GM10847 (cell line): ENCODE measurements around the gene TAF4.

Experiments
- POLR2A ChIP-seq: IDR thresholded peaks from 2 replicates; pipeline ENCODE4 v1.6.1; 2011; ENCODE audit not compliant: insufficient read length; ENCODE audit errors: extremely low read depth

The TAF4 gene

DNA sequence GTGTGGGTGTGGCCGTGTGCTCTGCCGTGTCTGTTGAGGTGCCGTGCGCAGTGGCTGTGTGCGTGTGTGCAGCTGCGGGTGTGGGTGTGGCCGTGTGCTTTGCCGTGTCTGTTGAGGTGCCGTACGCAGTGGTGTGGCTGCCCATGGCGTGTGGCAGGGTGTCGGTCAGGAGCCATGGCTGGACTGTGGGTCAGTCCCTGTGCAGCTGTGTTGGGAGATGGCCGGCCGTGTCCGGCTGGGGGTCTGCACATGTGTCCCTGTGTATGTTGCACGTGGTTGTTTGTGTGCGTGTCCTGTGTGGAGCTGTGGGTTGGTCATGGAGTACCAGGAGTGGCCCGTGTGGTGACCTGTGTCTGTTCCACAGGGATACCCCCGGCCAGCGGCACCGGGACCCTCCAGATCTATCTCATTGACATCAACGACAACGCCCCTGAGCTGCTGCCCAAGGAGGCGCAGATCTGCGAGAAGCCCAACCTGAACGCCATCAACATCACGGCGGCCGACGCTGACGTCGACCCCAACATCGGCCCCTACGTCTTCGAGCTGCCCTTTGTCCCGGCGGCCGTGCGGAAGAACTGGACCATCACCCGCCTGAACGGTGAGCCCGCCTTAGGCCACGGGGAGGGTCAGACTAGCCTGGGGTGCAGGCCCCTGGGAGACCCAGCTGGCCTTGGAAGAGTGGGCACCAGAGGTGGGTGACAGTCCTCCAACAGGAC is 137.7 kb downstream of the TAF4 start:
- no peak for TF ChIP-seq POLR2A

DNA sequence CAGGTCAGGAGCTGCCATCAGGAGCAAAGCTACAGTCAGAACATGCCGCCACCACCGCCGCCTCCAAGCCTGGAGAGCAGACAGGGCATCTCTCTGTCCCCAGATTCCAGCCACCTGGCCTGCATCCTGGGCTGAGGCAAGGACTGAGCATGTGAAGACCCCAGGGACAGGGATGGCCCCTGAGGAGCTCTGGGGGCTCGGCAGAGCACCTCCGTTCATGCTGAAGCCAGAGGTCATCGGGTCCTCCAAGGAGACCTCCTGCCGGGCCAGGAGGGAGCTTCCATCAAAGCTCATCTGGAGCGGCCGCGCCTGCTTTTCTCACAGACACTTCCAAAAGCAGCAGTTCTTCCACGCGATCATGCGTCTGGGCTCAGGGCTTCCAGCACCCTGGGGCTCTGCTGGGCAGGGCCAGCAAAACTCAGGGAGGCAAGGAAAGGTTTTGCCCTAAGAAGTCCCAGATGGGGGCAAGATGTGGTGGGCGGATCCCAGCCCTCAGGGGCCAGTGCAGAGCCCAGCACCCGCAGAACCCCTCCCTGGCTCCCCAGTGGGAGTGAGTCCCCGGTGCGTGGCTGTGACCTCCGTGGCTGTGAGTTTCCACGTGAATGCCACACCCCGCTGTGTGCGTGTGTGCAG is 138.4 kb downstream of the TAF4 start:
- TF ChIP-seq POLR2A = no peak

DNA sequence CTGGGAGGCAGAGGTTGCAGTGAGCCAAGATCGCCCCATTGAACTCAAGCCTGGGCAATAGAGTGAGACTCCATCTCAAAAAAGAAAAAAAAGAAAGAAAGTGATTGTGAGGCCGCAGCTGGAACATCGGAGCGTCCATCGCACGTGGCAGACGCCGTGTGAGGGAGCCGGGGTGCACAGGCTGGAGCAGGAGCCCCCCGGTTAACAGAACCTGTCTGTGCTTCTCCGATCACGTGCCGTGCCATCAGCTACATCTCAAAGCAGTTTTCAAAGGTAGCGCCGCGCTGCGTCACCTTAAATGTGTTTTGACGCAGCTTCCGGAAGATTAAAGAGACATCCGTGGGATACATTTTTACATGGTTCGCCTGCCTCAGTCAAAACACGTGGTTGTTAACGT is 138.9 kb downstream of the TAF4 start:
- no peak for TF ChIP-seq POLR2A

DNA sequence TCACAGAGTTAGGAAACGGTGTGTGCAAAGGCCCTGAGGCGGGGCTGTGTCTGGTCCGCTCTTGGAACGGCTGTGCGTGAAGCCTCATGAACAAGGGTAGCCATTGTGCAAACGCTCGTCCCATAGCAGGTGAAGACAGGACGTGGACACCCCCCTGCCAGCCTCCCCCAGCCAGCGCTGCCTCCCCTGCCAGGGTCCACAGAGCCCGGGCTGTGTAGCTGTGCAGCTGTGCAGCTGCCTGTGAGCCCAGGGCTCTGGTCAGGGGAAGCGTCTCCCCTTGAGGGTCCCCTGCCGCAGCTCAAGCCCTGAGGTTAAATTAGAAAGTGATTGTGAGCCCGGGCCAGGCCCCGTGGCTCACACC is 139.4 kb downstream of the TAF4 start:
- no peak for TF ChIP-seq POLR2A

DNA sequence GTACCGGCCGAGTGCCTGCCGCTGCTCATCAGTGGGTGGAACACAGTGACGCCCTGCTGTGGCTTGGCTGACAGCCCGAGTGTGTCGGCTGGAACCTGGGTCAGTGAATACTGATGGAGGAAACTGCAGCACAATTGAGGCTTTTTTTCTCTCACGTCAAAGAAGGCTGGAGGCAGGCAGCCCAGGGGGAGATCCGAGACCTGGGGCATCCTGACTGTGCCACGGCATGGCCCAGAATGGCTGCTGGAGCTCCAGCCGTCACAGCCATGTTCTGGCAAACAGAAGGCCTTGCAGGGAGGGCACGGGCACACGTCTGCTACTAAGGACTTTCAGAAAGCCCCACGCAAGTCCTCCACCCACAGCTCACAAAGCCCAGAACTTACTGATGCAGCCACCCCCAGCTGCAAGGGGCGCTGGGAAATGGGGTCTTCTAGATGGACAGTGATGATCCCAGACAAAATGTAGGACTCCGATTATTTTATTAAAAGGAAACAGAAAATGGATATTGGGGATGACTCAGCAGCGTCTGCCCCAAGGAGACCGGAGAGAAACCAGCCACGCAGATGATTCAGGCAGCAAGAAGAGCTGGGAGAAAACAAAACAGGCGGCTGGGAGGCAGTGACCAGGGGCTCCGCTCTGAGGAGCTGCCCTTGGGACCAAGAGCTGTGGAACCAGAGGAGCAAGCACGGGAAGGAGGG is 140.0 kb downstream of the TAF4 start:
- no peak for TF ChIP-seq POLR2A

DNA sequence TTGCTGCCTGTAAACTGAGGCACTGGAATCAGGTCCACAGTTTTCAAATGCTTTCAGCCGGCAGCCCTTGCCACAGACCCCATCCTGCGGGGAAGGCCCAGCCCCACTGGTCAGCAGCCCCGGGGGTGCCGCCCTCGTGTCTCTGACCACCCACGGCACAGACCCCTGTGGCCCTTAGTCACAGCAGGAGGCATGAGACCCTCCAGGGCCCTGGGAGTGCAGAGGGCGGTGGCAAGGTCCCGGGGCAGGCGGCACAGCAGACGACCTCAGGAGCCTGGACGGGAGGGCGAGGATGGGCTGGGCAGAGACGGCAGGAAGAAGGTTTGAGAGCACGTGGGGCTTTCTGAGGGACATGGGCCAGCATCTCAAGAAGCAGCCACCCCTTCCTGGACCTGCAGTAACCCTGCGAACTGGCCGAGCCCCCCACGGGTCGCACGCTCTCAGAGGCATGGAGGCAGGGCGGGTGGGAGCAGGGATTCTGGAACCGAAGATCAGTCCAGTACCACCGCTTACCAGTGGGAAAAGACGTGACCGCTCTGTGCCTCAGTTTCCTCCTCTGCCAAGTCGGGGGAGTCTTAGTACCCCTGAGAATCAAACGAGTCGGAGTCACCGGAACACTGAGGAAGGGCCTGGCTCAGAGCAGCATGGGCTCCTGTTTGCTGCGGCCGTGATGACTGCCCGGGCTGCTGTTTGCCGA is 140.7 kb downstream of the TAF4 start:
- TF ChIP-seq POLR2A = no peak
